ENCODE data around the gene MINDY2.
A peak's percentile ranks its signal among the peaks of the same experiment; 100 is the strongest.

The MINDY2 gene

GRCh38 chr15:58873267-58873666, 102.2 kb downstream of the MINDY2 start:
- Histone ChIP-seq H2AFZ (ENCODE audit: insufficient read depth, low read length, poor library complexity) (no peak overlapping the region), H3K18ac (ENCODE audit: low read length) (no peak overlapping the region), H3K4ac (ENCODE audit: low read depth, low read length) (no peak overlapping the region), H3K79me1 (ENCODE audit: low read length) (peaks cover 1% of the 10 kb centered on the region), H3K4me1 (ENCODE audit: control insufficient read depth in 1 of 2, insufficient read depth in 2 of 2, low read length in 2 of 2) (peaks cover under 1 to 4% of the 10 kb centered on the region in 2 experiments), H2BK120ac (ENCODE audit: insufficient read depth, low read length, poor library complexity) (no peak overlapping the region), H3K4me3 (ENCODE audit: low read depth, low read length) (no peak overlapping the region), H3K9me3 (ENCODE audit: insufficient read depth, low read depth, low read length) (no peaks in the 10 kb centered on the region), H3K27ac (ENCODE audit: low read depth, low read length) (no peak overlapping the region), H3K4me2 (ENCODE audit: low read length) (no peak overlapping the region), H2AK5ac (ENCODE audit: low read length) (no peak overlapping the region), H3K14ac (ENCODE audit: low read length) (no peak overlapping the region), H3K23ac (ENCODE audit: low read length) (no peak overlapping the region), H2BK5ac (ENCODE audit: low read depth, low read length, poor library complexity) (no peak overlapping the region), H4K91ac (ENCODE audit: low read depth, low read length) (no peak overlapping the region), H3K36me3 (ENCODE audit: control insufficient read depth in 1 of 2, insufficient read depth in 2 of 2, low read length in 2 of 2) (peaks cover 4% of the 10 kb centered on the region in 2 experiments), H3K27me3 (ENCODE audit: insufficient read depth, low read length) (no peaks in the 10 kb centered on the region), H2BK12ac (ENCODE audit: low read length) (no peak overlapping the region), H4K8ac (ENCODE audit: low read depth, low read length) (no peak overlapping the region), H3K9ac (ENCODE audit: low read length) (no peak overlapping the region), H4K12ac (ENCODE audit: low read depth, low read length) (no peak overlapping the region), H3K79me2 (ENCODE audit: control insufficient read depth, insufficient read depth, low read length, poor library complexity) (no peaks in the 10 kb centered on the region)
- no CpG with 5 or more reads among the region's 1 CpG for WGBS (ENCODE audit: extremely low coverage, insufficient coverage, insufficient read length)
- no peak for DNase-seq

DNA sequence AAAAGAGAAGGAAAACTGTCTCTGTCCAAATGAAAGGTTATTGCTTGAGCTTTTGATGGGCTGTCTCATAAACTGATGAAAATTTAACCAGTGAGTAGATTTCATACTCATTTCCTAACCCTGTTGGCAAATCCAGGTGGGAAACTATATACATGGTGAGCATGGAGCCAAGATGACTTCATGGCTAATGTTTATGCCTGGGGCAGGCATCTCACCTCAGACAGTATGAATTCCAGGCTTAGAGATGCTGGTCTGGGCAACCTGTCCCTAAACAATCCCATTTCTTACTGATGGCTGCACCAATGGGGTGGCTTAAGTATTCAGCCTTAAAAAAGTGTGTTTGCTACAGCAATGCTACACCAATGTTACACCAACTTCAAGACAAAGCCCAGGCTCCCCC, 104.2 kb downstream of the MINDY2 start:
- Histone ChIP-seq H2AK5ac (ENCODE audit: low read length) (no peak overlapping the region), H3K4me3 (ENCODE audit: low read depth, low read length) (no peak overlapping the region), H2BK120ac (ENCODE audit: insufficient read depth, low read length, poor library complexity) (no peak overlapping the region), H4K12ac (ENCODE audit: low read depth, low read length) (no peak overlapping the region), H3K27me3 (ENCODE audit: insufficient read depth, low read length) (no peaks in the 10 kb centered on the region), H4K91ac (ENCODE audit: low read depth, low read length) (no peak overlapping the region), H2BK5ac (ENCODE audit: low read depth, low read length, poor library complexity) (no peak overlapping the region), H2BK12ac (ENCODE audit: low read length) (no peak overlapping the region), H3K27ac (ENCODE audit: low read depth, low read length) (no peak overlapping the region), H3K23ac (ENCODE audit: low read length) (no peak overlapping the region), H3K18ac (ENCODE audit: low read length) (no peak overlapping the region), H3K9ac (ENCODE audit: low read length) (no peak overlapping the region), H3K9me3 (ENCODE audit: insufficient read depth, low read depth, low read length) (no peaks in the 10 kb centered on the region), H3K36me3 (ENCODE audit: control insufficient read depth in 1 of 2, insufficient read depth in 2 of 2, low read length in 2 of 2) (peaks cover 9 to 14% of the 10 kb centered on the region in 2 experiments), H2AFZ (ENCODE audit: insufficient read depth, low read length, poor library complexity) (no peak overlapping the region), H3K79me2 (ENCODE audit: control insufficient read depth, insufficient read depth, low read length, poor library complexity) (no peaks in the 10 kb centered on the region), H4K8ac (ENCODE audit: low read depth, low read length) (no peak overlapping the region), H3K79me1 (ENCODE audit: low read length) (peaks cover 1% of the 10 kb centered on the region), H3K4ac (ENCODE audit: low read depth, low read length) (no peak overlapping the region), H3K14ac (ENCODE audit: low read length) (no peak overlapping the region), H3K4me1 (ENCODE audit: control insufficient read depth in 1 of 2, insufficient read depth in 2 of 2, low read length in 2 of 2) (peaks cover 3 to 7% of the 10 kb centered on the region in 2 experiments), H3K4me2 (ENCODE audit: low read length) (no peak overlapping the region)
- peak; percentile 94 to 97 for DNase-seq

- Histone ChIP-seq H3K9me3 (ENCODE audit: insufficient read depth, low read depth, low read length) (no peaks in the 10 kb centered on the region), H2BK5ac (ENCODE audit: low read depth, low read length, poor library complexity) (peak overlapping the region; percentile 26), H3K4me1 (ENCODE audit: control insufficient read depth in 1 of 2, insufficient read depth in 2 of 2, low read length in 2 of 2) (peaks cover 3 to 7% of the 10 kb centered on the region in 2 experiments), H3K4me2 (ENCODE audit: low read length) (no peak overlapping the region), H3K36me3 (ENCODE audit: control insufficient read depth in 1 of 2, insufficient read depth in 2 of 2, low read length in 2 of 2) (peaks cover 19 to 24% of the 10 kb centered on the region in 2 experiments), H2BK12ac (ENCODE audit: low read length) (no peak overlapping the region), H4K8ac (ENCODE audit: low read depth, low read length) (no peak overlapping the region), H3K4ac (ENCODE audit: low read depth, low read length) (no peak overlapping the region), H4K91ac (ENCODE audit: low read depth, low read length) (no peak overlapping the region), H2AK5ac (ENCODE audit: low read length) (no peak overlapping the region), H3K23ac (ENCODE audit: low read length) (no peak overlapping the region), H3K79me2 (ENCODE audit: control insufficient read depth, insufficient read depth, low read length, poor library complexity) (no peaks in the 10 kb centered on the region), H3K27me3 (ENCODE audit: insufficient read depth, low read length) (no peaks in the 10 kb centered on the region), H4K12ac (ENCODE audit: low read depth, low read length) (no peak overlapping the region), H3K79me1 (ENCODE audit: low read length) (peaks cover 1% of the 10 kb centered on the region), H3K18ac (ENCODE audit: low read length) (no peak overlapping the region), H3K14ac (ENCODE audit: low read length) (no peak overlapping the region), H3K27ac (ENCODE audit: low read depth, low read length) (no peak overlapping the region), H3K4me3 (ENCODE audit: low read depth, low read length) (no peak overlapping the region), H2AFZ (ENCODE audit: insufficient read depth, low read length, poor library complexity) (no peak overlapping the region), H3K9ac (ENCODE audit: low read length) (no peak overlapping the region), H2BK120ac (ENCODE audit: insufficient read depth, low read length, poor library complexity) (peak overlapping the region; percentile 18)
- WGBS (ENCODE audit: extremely low coverage, insufficient coverage, insufficient read length), result no CpG with 5 or more reads among the region's 7 CpGs
- peak; percentile 42 to 55 for DNase-seq
Observed at GRCh38 chr15:58876306-58877106, 105.4 kb downstream of the MINDY2 start.

DNA sequence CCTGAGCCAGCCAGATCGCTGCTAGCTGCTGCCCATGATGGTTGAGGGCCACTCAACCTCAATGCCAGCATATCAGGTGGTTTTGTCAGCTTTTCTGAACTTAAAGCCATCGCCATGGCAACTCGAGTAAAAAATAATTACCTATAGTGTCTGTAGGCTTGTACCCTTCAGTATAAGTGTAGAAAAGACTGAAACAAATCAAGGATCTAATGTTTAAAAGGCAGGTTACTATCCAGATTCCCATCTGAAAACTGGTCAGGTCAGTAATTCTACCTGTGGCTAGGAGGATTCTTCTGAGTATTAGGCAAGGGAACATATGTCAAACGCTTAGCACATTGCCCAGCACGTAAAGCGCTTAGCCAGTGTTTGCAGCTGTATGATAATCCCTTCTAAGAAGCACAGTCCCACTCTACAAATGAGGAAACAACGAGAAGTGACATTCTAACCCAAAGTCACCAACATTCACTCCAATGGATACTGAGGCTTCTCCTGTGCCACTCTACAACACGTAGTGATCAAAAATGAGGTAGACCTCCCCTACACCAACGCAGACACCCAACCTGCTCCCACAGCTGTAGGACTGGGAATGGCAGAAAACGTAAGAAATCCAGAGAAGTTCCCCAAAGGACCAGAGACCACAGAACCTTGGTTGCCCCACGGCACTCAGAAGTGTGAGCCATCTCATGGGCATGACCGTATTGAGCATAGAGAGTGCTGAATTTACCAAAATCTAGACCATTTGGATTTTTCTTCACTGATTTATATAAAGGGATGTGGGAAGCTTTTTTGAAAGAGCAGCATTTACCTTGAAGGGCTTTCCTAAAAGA, 107.1 kb downstream of the MINDY2 start:
- Histone ChIP-seq H3K79me1 (ENCODE audit: low read length) (peaks cover 1% of the 10 kb centered on the region), H4K8ac (ENCODE audit: low read depth, low read length) (no peak overlapping the region), H3K9me3 (ENCODE audit: insufficient read depth, low read depth, low read length) (no peaks in the 10 kb centered on the region), H3K4me3 (ENCODE audit: low read depth, low read length) (no peak overlapping the region), H2AK5ac (ENCODE audit: low read length) (no peak overlapping the region), H3K36me3 (ENCODE audit: control insufficient read depth in 1 of 2, insufficient read depth in 2 of 2, low read length in 2 of 2) (peaks cover 23 to 35% of the 10 kb centered on the region in 2 experiments), H3K4ac (ENCODE audit: low read depth, low read length) (no peak overlapping the region), H2BK120ac (ENCODE audit: insufficient read depth, low read length, poor library complexity) (no peak overlapping the region), H3K18ac (ENCODE audit: low read length) (no peak overlapping the region), H3K79me2 (ENCODE audit: control insufficient read depth, insufficient read depth, low read length, poor library complexity) (no peaks in the 10 kb centered on the region), H3K14ac (ENCODE audit: low read length) (peak overlapping the region; percentile 54), H4K12ac (ENCODE audit: low read depth, low read length) (no peak overlapping the region), H3K27ac (ENCODE audit: low read depth, low read length) (no peak overlapping the region), H3K4me2 (ENCODE audit: low read length) (no peak overlapping the region), H3K27me3 (ENCODE audit: insufficient read depth, low read length) (no peaks in the 10 kb centered on the region), H2AFZ (ENCODE audit: insufficient read depth, low read length, poor library complexity) (no peak overlapping the region), H2BK5ac (ENCODE audit: low read depth, low read length, poor library complexity) (no peak overlapping the region), H3K4me1 (ENCODE audit: control insufficient read depth in 1 of 2, insufficient read depth in 2 of 2, low read length in 2 of 2) (peaks cover 3 to 7% of the 10 kb centered on the region in 2 experiments), H3K9ac (ENCODE audit: low read length) (no peak overlapping the region), H4K91ac (ENCODE audit: low read depth, low read length) (no peak overlapping the region), H2BK12ac (ENCODE audit: low read length) (no peak overlapping the region), H3K23ac (ENCODE audit: low read length) (no peak overlapping the region)
- WGBS (ENCODE audit: extremely low coverage, insufficient coverage, insufficient read length), result no CpG with 5 or more reads among the region's 12 CpGs
- peak; percentile 91 to 99 for DNase-seq

Data from trophoblast cell (in vitro differentiated cells and primary cell).